ENCODE measurements around the gene PNPLA7. TPM values are rescaled to one million over a fixed set of nuclear protein-coding genes. Genes with fewer than 3 reads are reported as not detected.

The PNPLA7 gene
- total RNA-seq, 1 donor from 2014 or later: 1.6 TPM

- peak; percentile 80 for DNase-seq (ENCODE audit: low spot score)
Measured at GRCh38 chr9:137445275-137445807, 104.9 kb downstream of the PNPLA7 start.

GRCh38 chr9:137444106-137444790 lies 106.0 kb downstream of the PNPLA7 start:
- H3K4me3 Mint-ChIP-seq (ENCODE audit: low read depth): no peak overlapping the region
- H3K27ac Mint-ChIP-seq: no peak overlapping the region
- peaks cover 13% of the 10 kb centered on the region for H3K4me1 Mint-ChIP-seq (ENCODE audit: low read depth)
- no peaks in the 10 kb centered on the region for H3K9me3 Mint-ChIP-seq
- intact Hi-C loops (cut with micrococcal nuclease): loop anchor here (2.0 kb wide), 1 partner anchor 21 kb away; the partner anchor contains the start of genes EXD3 and NOXA1
- no peak for DNase-seq (ENCODE audit: low spot score)
- peaks cover 11% of the 10 kb centered on the region for H3K27me3 Mint-ChIP-seq (ENCODE audit: low read depth)
- peaks cover 12% of the 10 kb centered on the region for H3K36me3 Mint-ChIP-seq (ENCODE audit: low read depth)

More at GRCh38 chr9:137445275-137445807, 104.9 kb downstream of the PNPLA7 start:
- H3K27ac Mint-ChIP-seq: no peak overlapping the region
- peaks cover 11% of the 10 kb centered on the region for H3K27me3 Mint-ChIP-seq (ENCODE audit: low read depth)
- H3K9me3 Mint-ChIP-seq: no peaks in the 10 kb centered on the region
- intact Hi-C loops (cut with micrococcal nuclease): loop anchor here (2.0 kb wide), 1 partner anchor 23 kb away; the partner anchor contains the start of genes EXD3 and NOXA1
- H3K4me3 Mint-ChIP-seq (ENCODE audit: low read depth): no peak overlapping the region
- peaks cover 13% of the 10 kb centered on the region for H3K4me1 Mint-ChIP-seq (ENCODE audit: low read depth)
- H3K36me3 Mint-ChIP-seq (ENCODE audit: low read depth): peaks cover 22% of the 10 kb centered on the region

- Mint-ChIP-seq H3K4me1 (ENCODE audit: low read depth) (peaks cover 9% of the 10 kb centered on the region), H3K4me3 (ENCODE audit: low read depth) (peak overlapping the region; percentile 68), H3K27ac (no peak overlapping the region), H3K27me3 (ENCODE audit: low read depth) (peaks cover 11% of the 10 kb centered on the region), H3K9me3 (no peaks in the 10 kb centered on the region), H3K36me3 (ENCODE audit: low read depth) (no peaks in the 10 kb centered on the region)
- no peak for DNase-seq (ENCODE audit: low spot score)
- intact Hi-C loops (cut with micrococcal nuclease): no loop called here
Measured at GRCh38 chr9:137441935-137442321, 108.3 kb downstream of the PNPLA7 start.

- no peaks in the 10 kb centered on the region for H3K9me3 Mint-ChIP-seq
- DNase-seq (ENCODE audit: low spot score): no peak
- peaks cover 11% of the 10 kb centered on the region for H3K27me3 Mint-ChIP-seq (ENCODE audit: low read depth)
- no peaks in the 10 kb centered on the region for H3K36me3 Mint-ChIP-seq (ENCODE audit: low read depth)
- H3K4me1 Mint-ChIP-seq (ENCODE audit: low read depth): peaks cover 9% of the 10 kb centered on the region
- H3K27ac Mint-ChIP-seq: no peak within 1 kb of the TSS
- intact Hi-C loops (cut with micrococcal nuclease): no loop called here
- peak within 1 kb of the TSS; percentile 68 for H3K4me3 Mint-ChIP-seq (ENCODE audit: low read depth)
Measured at GRCh38 chr9:137441289-137441934, 108.8 kb downstream of the PNPLA7 start, which contains the start of gene ENTPD8. TSS of gene ENTPD8 (minus strand) at chr9:137441357. CDS start at chr9:137438285, 3,072 bp downstream.

- peaks cover 10% of the 10 kb centered on the region for H3K27me3 Mint-ChIP-seq (ENCODE audit: low read depth)
- H3K4me1 Mint-ChIP-seq (ENCODE audit: low read depth): peaks cover 2% of the 10 kb centered on the region
- H3K4me3 Mint-ChIP-seq (ENCODE audit: low read depth): peak overlapping the region; percentile 8
- H3K9me3 Mint-ChIP-seq: no peaks in the 10 kb centered on the region
- intact Hi-C loops (cut with micrococcal nuclease): no loop called here
- DNase-seq (ENCODE audit: low spot score): no peak
- H3K36me3 Mint-ChIP-seq (ENCODE audit: low read depth): no peaks in the 10 kb centered on the region
- no peak overlapping the region for H3K27ac Mint-ChIP-seq
Measured at GRCh38 chr9:137439158-137439714, 111.0 kb downstream of the PNPLA7 start.

- Mint-ChIP-seq H3K4me3 (ENCODE audit: low read depth) (no peak overlapping the region), H3K27ac (no peak overlapping the region), H3K4me1 (ENCODE audit: low read depth) (peaks cover 2% of the 10 kb centered on the region), H3K27me3 (ENCODE audit: low read depth) (peaks cover 8% of the 10 kb centered on the region), H3K9me3 (no peaks in the 10 kb centered on the region), H3K36me3 (ENCODE audit: low read depth) (no peaks in the 10 kb centered on the region)
- intact Hi-C loops (cut with micrococcal nuclease): no loop called here
- no peak for DNase-seq (ENCODE audit: low spot score)
Measured at GRCh38 chr9:137438591-137439157, 111.5 kb downstream of the PNPLA7 start.

- Mint-ChIP-seq H3K4me3 (ENCODE audit: low read depth) (no peak overlapping the region), H3K4me1 (ENCODE audit: low read depth) (peaks cover 2% of the 10 kb centered on the region), H3K9me3 (no peaks in the 10 kb centered on the region), H3K36me3 (ENCODE audit: low read depth) (no peaks in the 10 kb centered on the region), H3K27ac (no peak overlapping the region), H3K27me3 (ENCODE audit: low read depth) (peaks cover 5% of the 10 kb centered on the region)
- intact Hi-C loops (cut with micrococcal nuclease): no loop called here
- no peak for DNase-seq (ENCODE audit: low spot score)
Measured at GRCh38 chr9:137437691-137438590, 112.3 kb downstream of the PNPLA7 start.

- H3K4me1 Mint-ChIP-seq (ENCODE audit: low read depth): peaks cover 1% of the 10 kb centered on the region
- no peaks in the 10 kb centered on the region for H3K36me3 Mint-ChIP-seq (ENCODE audit: low read depth)
- intact Hi-C loops (cut with micrococcal nuclease): no loop called here
- no peak for DNase-seq (ENCODE audit: low spot score)
- H3K9me3 Mint-ChIP-seq: no peaks in the 10 kb centered on the region
- H3K4me3 Mint-ChIP-seq (ENCODE audit: low read depth): no peak overlapping the region
- peaks cover 2% of the 10 kb centered on the region for H3K27me3 Mint-ChIP-seq (ENCODE audit: low read depth)
- H3K27ac Mint-ChIP-seq: no peak overlapping the region
Measured at GRCh38 chr9:137436761-137437600, 113.2 kb downstream of the PNPLA7 start.

GRCh38 chr9:137435980-137436760 lies 114.0 kb downstream of the PNPLA7 start:
- DNase-seq (ENCODE audit: low spot score): no peak
- H3K36me3 Mint-ChIP-seq (ENCODE audit: low read depth): no peaks in the 10 kb centered on the region
- no peak overlapping the region for H3K27ac Mint-ChIP-seq
- H3K27me3 Mint-ChIP-seq (ENCODE audit: low read depth): no peaks in the 10 kb centered on the region
- intact Hi-C loops (cut with micrococcal nuclease): no loop called here
- H3K4me3 Mint-ChIP-seq (ENCODE audit: low read depth): no peak overlapping the region
- no peaks in the 10 kb centered on the region for H3K9me3 Mint-ChIP-seq
- H3K4me1 Mint-ChIP-seq (ENCODE audit: low read depth): no peaks in the 10 kb centered on the region

- Mint-ChIP-seq H3K36me3 (ENCODE audit: low read depth) (no peaks in the 10 kb centered on the region), H3K9me3 (no peaks in the 10 kb centered on the region), H3K4me3 (ENCODE audit: low read depth) (no peak overlapping the region), H3K4me1 (ENCODE audit: low read depth) (no peaks in the 10 kb centered on the region), H3K27me3 (ENCODE audit: low read depth) (no peaks in the 10 kb centered on the region), H3K27ac (no peak overlapping the region)
- DNase-seq (ENCODE audit: low spot score): no peak
- intact Hi-C loops (cut with micrococcal nuclease): no loop called here
Measured at GRCh38 chr9:137435381-137435891, 114.8 kb downstream of the PNPLA7 start.
